ENCODE data around the gene PDGFD. TPM values are rescaled to one million over a fixed set of nuclear protein-coding genes. Genes with fewer than 3 reads are reported as not detected.

Gene PDGFD
- total RNA-seq, 1 experiment from 2014 or later = 2.6 TPM

- no peak for DNase-seq (ENCODE audit: low spot score)
- CTCF ChIA-PET = no interaction called here
- H3K27me3 Mint-ChIP-seq (ENCODE audit: low read depth) = no peaks in the 10 kb centered on the region
These were observed 170.4 kb downstream of the PDGFD start for GRCh38 chr11:103993507-103993906.

More at GRCh38 chr11:103993507-103993906, 170.4 kb downstream of the PDGFD start:
- Mint-ChIP-seq H3K36me3 (no peaks in the 10 kb centered on the region), H3K4me3 (no peak overlapping the region), H3K27ac (no peak overlapping the region), H3K9me3 (no peaks in the 10 kb centered on the region), H3K4me1 (peaks cover 1% of the 10 kb centered on the region; the same call in 1 of the 2 replicates)
- POLR2A ChIA-PET = no interaction called here
- ATAC-seq = no peak
- TF ChIP-seq ATF1 (CRISPR knock-in tag; IDR thresholded peaks at IDR 0.05) (no peak), KAT7 (CRISPR knock-in tag; IDR thresholded peaks at IDR 0.05; ENCODE audit: borderline replicate concordance) (no peak), ZNF423 (CRISPR knock-in tag; IDR thresholded peaks at IDR 0.05) (no peak), ZNF512 (CRISPR knock-in tag; IDR thresholded peaks at IDR 0.05; ENCODE audit: borderline replicate concordance) (no peak), AFF4 (CRISPR knock-in tag; IDR thresholded peaks at IDR 0.05; ENCODE audit: borderline replicate concordance) (no peak), ZBTB43 (CRISPR knock-in tag; IDR thresholded peaks at IDR 0.05) (no peak), CTCF (IDR thresholded peaks at IDR 0.05) (no peak), PRDM15 (CRISPR knock-in tag; IDR thresholded peaks at IDR 0.05) (no peak), ZNF396 (CRISPR knock-in tag; IDR thresholded peaks at IDR 0.05; ENCODE audit: borderline replicate concordance) (no peak), MXD4 (CRISPR knock-in tag; IDR thresholded peaks at IDR 0.05; ENCODE audit: borderline replicate concordance) (no peak), RORB (CRISPR knock-in tag; IDR thresholded peaks at IDR 0.05) (no peak), HMGXB4 (CRISPR knock-in tag; IDR thresholded peaks at IDR 0.05) (no peak), ATF6 (CRISPR knock-in tag; IDR thresholded peaks at IDR 0.05) (no peak), NR3C1 (CRISPR knock-in tag; conservative IDR thresholded peaks at IDR 0.05; ENCODE audit: low read depth) (no peak), ELF4 (CRISPR knock-in tag; IDR thresholded peaks at IDR 0.05; ENCODE audit: low read depth) (no peak), ZNF219 (CRISPR knock-in tag; IDR thresholded peaks at IDR 0.05; ENCODE audit: borderline replicate concordance) (no peak), AR (CRISPR knock-in tag; IDR thresholded peaks at IDR 0.05) (no peak), TCF7 (CRISPR knock-in tag; IDR thresholded peaks at IDR 0.05; ENCODE audit: low read depth) (no peak), ESRRA (CRISPR knock-in tag; IDR thresholded peaks at IDR 0.05; ENCODE audit: borderline replicate concordance) (no peak)

All from WTC11 (cell line).